Heart right ventricle (tissue), 16 donors: ENCODE measurements around the gene EXT2. TPM values are rescaled to one million over a fixed set of nuclear protein-coding genes. Genes with fewer than 3 reads are reported as not detected.

Experiments used
- ATAC-seq, 8 donors: fragments of 200-7000 bp; cut with Tn5 transposase; one replicate each; pipeline ENCODE4 v1.9.1; 2020; ENCODE audit warnings: mild to moderate bottlenecking in 8 of 8, moderate library complexity in 8 of 8, moderate number of reproducible peaks in 1 of 8
- DNase-seq, 2 donors: peaks; one replicate each; pipeline ENCODE4 v3.0.0-alpha.2; 2020
- H3K27ac ChIP-seq, 10 donors: fragments of 200-600 bp; sonication (generic) in 2 of 10; one replicate each; pipeline versions ENCODE4 v1.5.0 to v1.8.0; 2020 to 2022; ENCODE audit warnings: mild to moderate bottlenecking in 3 of 10
- H3K27me3 ChIP-seq, 7 donors: fragments of 200-600 bp; one replicate each; pipeline ENCODE4 v1.8.0; 2021 to 2022; ENCODE audit warnings: mild to moderate bottlenecking in 2 of 7
- H3K36me3 ChIP-seq, 9 donors: fragments of 200-600 bp; sonication (generic) in 1 of 9; one replicate each; pipeline versions ENCODE4 v1.5.0 to v1.8.0; 2020 to 2022; ENCODE audit warnings: mild to moderate bottlenecking in 2 of 9
- H3K4me1 ChIP-seq, 9 donors: fragments of 200-600 bp; sonication (generic) in 1 of 9; one replicate each; pipeline versions ENCODE4 v1.5.0 to v1.8.0; 2020 to 2022; ENCODE audit warnings: mild to moderate bottlenecking in 4 of 9
- H3K4me3 ChIP-seq, 10 donors: fragments of 200-600 bp; sonication (generic) in 2 of 10; one replicate each; pipeline versions ENCODE4 v1.5.0 to v1.8.0; 2020 to 2022; ENCODE audit warnings: mild to moderate bottlenecking in 7 of 10, moderate library complexity in 2 of 10
- H3K9me3 ChIP-seq, 11 donors: fragments of 200-600 bp in 10 of 11; sonication (generic) in 2 of 11; one replicate each; pipeline versions ENCODE4 v1.5.0 to v1.8.0; 2013 to 2022; ENCODE audit warnings: mild to moderate bottlenecking in 2 of 11, control low read depth in 1 of 11, moderate library complexity in 1 of 11
- CTCF ChIP-seq, 9 donors: fragments of 200-600 bp; sonication (generic) in 2 of 9; IDR thresholded peaks; one replicate each; pipeline versions ENCODE4 v1.5.0 to v1.8.0; 2021 to 2022; ENCODE audit warnings: antibody characterized with exemption in 9 of 9, mild to moderate bottlenecking in 5 of 9, moderate library complexity in 1 of 9
- WGBS, 2 donors: extraction: QIAGEN DNeasy Blood & Tissue Kit; methylation state at CpG; one replicate each; pipeline ENCODE4 v1.1.7; 2013; ENCODE audit warnings: inconsistent platforms in 1 of 2; 5-methylcytosine and 5-hydroxymethylcytosine counted together
- intact Hi-C, 10 donors: fragments of 100-400 bp; cut with DNase I; formaldehyde crosslinking; loops; one replicate each; pipeline versions ENCODE4 v1.11.1 to v1.14.2; 2022
- polyA plus RNA-seq, 2 donors: library from polyadenylated mRNA; stranded (reverse); fragments of 200-250 nt; gene quantifications; one replicate each; pipeline ENCODE4 v1.2.3, GENCODE V29; 2013
- total RNA-seq, 10 donors: library from RNA; stranded (reverse); fragmentation: NEBNext Ultra II Directional in 3 of 10; extraction: Animal tissue kit (Norgen Biotek cat#: 25700) in 3 of 10; gene quantifications; one replicate each; pipeline versions ENCODE4 v1.2.1 to v1.2.4, GENCODE V29; 2021 to 2023
- donor health status: Arrhythmogenic right ventricular cardiomyopathy.
- donor health status: ischemic (EF 13 %, LVEDD 7.1; RV severe dilation, severe dysfunction).
- donor health status: healthy with polysubstance abuse.
- donor health status: DM: no; HTN: yes; CAD: no.
- donor health status: DM: no; HTN: no; CAD: no.
- donor health status: ischemic (EF 25% LVEDD 6.9; RV normal size, moderate dysfunction).
- donor health status: ischemic (EF 25% LVEDD 5.7; RV mildly dilated, moderate dysfunction).
- donor health status: healthy.
- donor health status: DM: yes; HTN: yes; CAD: no.
- donor health status: Ischemic cardiomyopathy.
- donor health status: ischemic (EF 35%, LVEDD 5.7; RV mildly dilated, moderate dysfunction).
- donor health status: nonischemic (EF 11% LVEDD 7.7; RV severe dilation, severe dysfunction).
- donor health status: DM: yes; HTN: yes; CAD: no.
- donor health status: PGD.
- donor health status: ischemic (EF 29% LVEDD 5.4; RV normal size, mild dysfunction).
- donor health status: nonischemic (EF 23%, LVEDD 6.1; RV moderate dilation, normal function).

Gene EXT2
- total and polyA plus RNA-seq, 12 donors = 18.7 to 35.1 (median 28.2) TPM

DNA sequence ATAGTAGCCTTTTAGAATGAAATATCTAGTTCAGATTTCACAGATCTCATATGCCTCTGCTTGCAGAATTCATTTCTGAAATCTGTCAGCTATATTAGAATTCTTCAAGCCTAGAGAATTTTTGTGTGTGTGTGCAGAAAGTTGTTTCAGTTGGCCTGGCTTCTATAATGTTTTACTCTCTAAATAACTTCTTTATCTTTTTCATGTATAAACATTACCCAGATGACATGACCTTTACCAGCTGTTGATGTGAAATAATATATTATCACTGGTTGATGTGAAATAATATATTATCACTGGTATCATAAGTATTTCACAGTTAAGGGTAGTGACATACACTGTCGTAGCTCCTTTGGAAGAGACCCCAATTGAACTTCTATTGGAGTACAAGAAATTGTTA, 141.7 kb downstream of the EXT2 start:
- H3K36me3 ChIP-seq = peaks cover 0 to 56% (median 0%) of the 10 kb centered on the region in 9 donors

DNA sequence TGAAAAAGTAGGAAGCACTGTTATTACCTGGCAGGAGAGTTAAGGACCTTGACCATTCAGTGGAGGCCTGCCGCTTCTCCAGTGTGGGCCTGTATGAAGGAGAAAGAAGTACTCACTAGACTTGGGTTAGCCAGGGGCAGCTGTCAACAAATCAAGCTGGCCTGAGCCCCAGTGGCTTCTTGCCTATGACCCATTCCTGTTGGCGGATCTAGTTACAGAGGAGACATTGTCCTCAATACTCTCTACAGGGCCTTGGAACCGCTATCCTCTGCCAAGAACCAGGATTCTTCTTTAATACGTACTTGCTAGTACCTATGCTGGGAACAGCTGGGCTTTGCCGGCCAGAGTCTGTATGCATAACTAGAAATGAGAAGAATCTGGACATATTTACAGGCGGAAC, 146.4 kb downstream of the EXT2 start:
- H3K36me3 ChIP-seq = peaks cover 0 to 44% (median 4%) of the 10 kb centered on the region in 9 donors
- H3K4me3 ChIP-seq = no peak overlapping the region
- intact Hi-C loops = no loop called here
- no peak for TF ChIP-seq CTCF (IDR thresholded peaks at IDR 0.05)
- ATAC-seq = peak; percentile 39 to 88 (median 78)
- H3K4me1 ChIP-seq = peaks cover 16 to 58% (median 44%) of the 10 kb centered on the region in 9 donors
- no peaks in the 10 kb centered on the region for H3K9me3 ChIP-seq
- H3K27me3 ChIP-seq = no peaks in the 10 kb centered on the region
- DNase-seq = peak; percentile 21 to 43
- 59 to 60% methylated on average over 6 of the region's 6 CpGs for WGBS, 2 donors
- H3K27ac ChIP-seq = peak overlapping the region in 6 of 10 donors; percentile 11 to 74 (median 40)

More for the DNA sequence above, 141.7 kb downstream of the EXT2 start:
- Histone ChIP-seq H3K27me3 (no peaks in the 10 kb centered on the region), H3K9me3 (no peaks in the 10 kb centered on the region), H3K4me3 (no peak overlapping the region), H3K4me1 (peaks cover 2 to 20% (median 9%) of the 10 kb centered on the region in 9 donors), H3K27ac (no peak overlapping the region)
- ATAC-seq (no peak), DNase-seq (no peak)
- TF ChIP-seq CTCF (IDR thresholded peaks at IDR 0.05) = no peak
- intact Hi-C loops = no loop called here
- WGBS, 2 donors = 45 to 71% methylated on average over 1 of the region's 1 CpG

- TF ChIP-seq CTCF (IDR thresholded peaks at IDR 0.05) = no peak
- DNase-seq (no peak), ATAC-seq (no peak)
- Histone ChIP-seq H3K9me3 (no peaks in the 10 kb centered on the region), H3K27me3 (no peaks in the 10 kb centered on the region), H3K4me3 (no peak overlapping the region), H3K27ac (peak overlapping the region in 2 of 10 donors; percentile 22 to 48), H3K4me1 (peaks cover 16 to 67% (median 48%) of the 10 kb centered on the region in 9 donors), H3K36me3 (peaks cover 0 to 34% (median 4%) of the 10 kb centered on the region in 9 donors)
- 65 to 69% methylated on average over 5 of the region's 5 CpGs for WGBS, 2 donors
- intact Hi-C loops = no loop called here
Observed at GRCh38 chr11:44243086-44243485, 147.6 kb downstream of the EXT2 start.

- Histone ChIP-seq H3K27ac (peak overlapping the region in 1 of 10 donors; percentile 23), H3K36me3 (peaks cover 0 to 29% (median under 1%) of the 10 kb centered on the region in 9 donors), H3K4me1 (peaks cover 16 to 72% (median 50%) of the 10 kb centered on the region in 9 donors), H3K9me3 (no peaks in the 10 kb centered on the region), H3K4me3 (no peak overlapping the region), H3K27me3 (no peaks in the 10 kb centered on the region)
- 55 to 59% methylated on average over 6 of the region's 6 CpGs for WGBS, 2 donors
- intact Hi-C loops = no loop called here
- peak in 5 of 8 donors; percentile 50 to 54 (median 51) for ATAC-seq
- TF ChIP-seq CTCF (IDR thresholded peaks at IDR 0.05) = no peak
- no peak for DNase-seq
Observed at GRCh38 chr11:44243595-44244343, 148.3 kb downstream of the EXT2 start.
